Upper lobe of left lung (tissue), 6 donors: ENCODE results near the gene TRAF2. TPM values are rescaled to one million over a fixed set of nuclear protein-coding genes. Genes with fewer than 3 reads are reported as not detected.
A peak's percentile ranks its signal among the peaks of the same experiment; 100 is the strongest.
"Not testable (repeated sequence)": the region's sequence is repeated elsewhere in the genome, so short reads cannot be mapped to it uniquely, and the experiment has no call there.

Source experiments
- ATAC-seq, 2 donors: fragments of 200-7000 bp; cut with Tn5 transposase; one replicate each; pipeline ENCODE4 v1.9.1; 2022; ENCODE audit warnings: mild to moderate bottlenecking in 2 of 2, moderate library complexity in 2 of 2; ENCODE audit not compliant: low FRiP score in 2 of 2
- DNase-seq, 2 donors: peaks; one replicate each; pipeline ENCODE4 v3.0.0-alpha.2; 2019 to 2020
- H3K27ac ChIP-seq, 4 donors: fragments of 200-600 bp; sonication (generic); one replicate each; pipeline ENCODE4 v1.5.1; 2016 to 2019
- H3K27me3 ChIP-seq, 4 donors: fragments of 200-600 bp; sonication (generic); one replicate each; pipeline ENCODE4 v1.5.1; 2017 to 2019
- H3K36me3 ChIP-seq, 4 donors: fragments of 200-600 bp; sonication (generic); one replicate each; pipeline ENCODE4 v1.5.1; 2016 to 2019
- H3K4me1 ChIP-seq, 4 donors: fragments of 200-600 bp; sonication (generic); one replicate each; pipeline ENCODE4 v1.5.1; 2018 to 2019
- H3K4me3 ChIP-seq, 4 donors: fragments of 200-600 bp; sonication (generic); one replicate each; pipeline ENCODE4 v1.5.1; 2017 to 2019; ENCODE audit warnings: mild to moderate bottlenecking in 2 of 4, moderate library complexity in 1 of 4
- H3K9me3 ChIP-seq, 4 donors: fragments of 200-600 bp; sonication (generic); one replicate each; pipeline ENCODE4 v1.5.1; 2018 to 2019
- CTCF ChIP-seq, 6 experiments: fragments of 450-650 bp in 4 of 6; fragments of 200-600 bp in 2 of 6; sonication (generic) in 2 of 6; IDR thresholded peaks; one replicate each; pipeline ENCODE4 v1.5.1; 2016 to 2019; ENCODE audit warnings: antibody characterized with exemption in 6 of 6
- EP300 ChIP-seq, 4 donors: sonication (generic); formaldehyde crosslinking; IDR thresholded peaks; one replicate each; pipeline ENCODE4 v1.5.1; 2017; ENCODE audit warnings: antibody characterized with exemption in 4 of 4, control low read depth in 2 of 4
- POLR2A ChIP-seq, 4 donors: fragments of 450-650 bp; IDR thresholded peaks; one replicate each; pipeline ENCODE4 v1.5.1; 2016 to 2017; ENCODE audit warnings: antibody characterized with exemption in 4 of 4, mild to moderate bottlenecking in 2 of 4
- POLR2AphosphoS5 ChIP-seq, 2 donors: sonication (generic); formaldehyde crosslinking; IDR thresholded peaks; one replicate each; pipeline ENCODE4 v1.5.1; 2017; ENCODE audit warnings: antibody characterized with exemption in 2 of 2
- WGBS, 2 donors: methylation state at CpG; one replicate each; pipeline ENCODE4 v1.1.5; 2017 to 2018; 5-methylcytosine and 5-hydroxymethylcytosine counted together
- total RNA-seq, 6 donors: library from RNA; depleted of rRNA in 4 of 6; stranded (reverse); fragments of >200 nt in 4 of 6; gene quantifications; one replicate each; pipeline versions ENCODE4 v1.1.0 to v1.2.1, GENCODE V29; 2016 to 2021
- donor health status: DM: no; HTN: no; CAD: no; lungs with moderate emphysema.
- donor health status: DM: no; HTN: yes; CAD: no; lungs with severe emphysema.

Gene TRAF2
- total RNA-seq, 6 donors from 2014 or later: 10.6 to 20.8 (median 13.4) TPM

- Histone ChIP-seq H3K27me3 (no peaks in the 10 kb centered on the region), H3K27ac (no peak overlapping the region), H3K36me3 (no peaks in the 10 kb centered on the region), H3K4me1 (peaks cover 19 to 24% (median 21%) of the 10 kb centered on the region in 4 donors), H3K9me3 (no peaks in the 10 kb centered on the region), H3K4me3 (no peak overlapping the region)
- 84 to 91% methylated on average over 10 to 11 of the region's 11 CpGs for WGBS, 2 donors
- ATAC-seq: no peak
- no peak for TF ChIP-seq POLR2AphosphoS5 (IDR thresholded peaks at IDR 0.05)
- no peak for TF ChIP-seq POLR2A (IDR thresholded peaks at IDR 0.05)
- TF ChIP-seq EP300 (IDR thresholded peaks at IDR 0.05): no peak
- no peak for TF ChIP-seq CTCF (IDR thresholded peaks at IDR 0.05)
- no peak for DNase-seq
These were observed 5.7 kb upstream of the TRAF2 start for GRCh38 chr9:136880651-136881050.

DNA sequence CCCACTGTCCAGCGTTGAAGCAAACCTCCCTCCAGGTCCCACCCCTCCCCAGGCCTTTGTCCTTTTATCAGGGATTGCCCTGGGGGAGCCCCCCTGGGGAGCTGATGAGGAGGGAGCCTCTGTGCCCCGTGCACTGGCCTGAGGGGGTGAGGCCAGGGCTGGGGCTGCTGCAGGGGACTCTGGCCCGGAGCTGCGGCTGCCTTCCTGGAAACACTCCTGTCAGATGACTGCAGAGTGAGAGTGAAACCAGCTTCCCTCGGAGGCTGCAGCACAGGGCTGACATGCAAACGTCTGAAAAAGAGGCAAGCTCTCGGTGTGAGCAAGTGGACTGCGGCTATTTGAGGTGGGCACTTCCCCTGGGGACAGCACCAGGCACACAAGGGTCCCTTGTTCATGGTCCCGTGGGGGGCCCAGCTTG lies 4.6 kb upstream of the TRAF2 start:
- Histone ChIP-seq H3K4me1 (peaks cover 21 to 27% (median 24%) of the 10 kb centered on the region in 4 donors), H3K27me3 (no peaks in the 10 kb centered on the region), H3K27ac (peak overlapping the region; percentile 27 to 61 (median 37)), H3K9me3 (no peaks in the 10 kb centered on the region), H3K4me3 (peak overlapping the region in 3 of 4 donors; percentile 16 to 37 (median 31)), H3K36me3 (no peaks in the 10 kb centered on the region)
- WGBS, 2 donors: 7 to 14% methylated on average over 6 to 7 of the region's 9 CpGs
- DNase-seq (no peak), ATAC-seq (no peak)
- no peak for TF ChIP-seq POLR2AphosphoS5 (IDR thresholded peaks at IDR 0.05)
- no peak for TF ChIP-seq POLR2A (IDR thresholded peaks at IDR 0.05)
- TF ChIP-seq CTCF (IDR thresholded peaks at IDR 0.05): no peak
- no peak for TF ChIP-seq EP300 (IDR thresholded peaks at IDR 0.05)

- peak; percentile 25 to 38 for ATAC-seq
- H3K4me1 ChIP-seq: peaks cover 23 to 34% (median 28%) of the 10 kb centered on the region in 4 donors
- WGBS, 2 donors: 37 to 46% methylated on average over 7 to 17 of the region's 19 CpGs
- H3K36me3 ChIP-seq: no peaks in the 10 kb centered on the region
- DNase-seq: peak; percentile 70 to 71
- peak overlapping the region in 3 of 4 donors; percentile 16 to 37 (median 31) for H3K4me3 ChIP-seq
- H3K9me3 ChIP-seq: no peaks in the 10 kb centered on the region
- peak overlapping the region; percentile 30 to 61 (median 48) for H3K27ac ChIP-seq
- TF ChIP-seq POLR2AphosphoS5 (IDR thresholded peaks at IDR 0.05) (peak; percentile 42 to 43), EP300 (IDR thresholded peaks at IDR 0.05) (no peak), CTCF (IDR thresholded peaks at IDR 0.05) (peak in 1 of 6 experiments; percentile 9)
- H3K27me3 ChIP-seq: no peaks in the 10 kb centered on the region
These were observed 4.0 kb upstream of the TRAF2 start for GRCh38 chr9:136882109-136882946.

GRCh38 chr9:136882947-136883283 lies 3.4 kb upstream of the TRAF2 start:
- H3K4me1 ChIP-seq: peaks cover 29 to 40% (median 33%) of the 10 kb centered on the region in 4 donors
- not testable (repeated sequence) for H3K9me3 ChIP-seq, H3K36me3 ChIP-seq, H3K27me3 ChIP-seq, H3K4me3 ChIP-seq, DNase-seq, ATAC-seq
- peak overlapping the region; percentile 30 to 61 (median 48) for H3K27ac ChIP-seq
- 70 to 91% methylated on average over 9 of the region's 9 CpGs for WGBS, 2 donors
- peak in 1 of 2 donors; percentile 0 for TF ChIP-seq POLR2AphosphoS5 (IDR thresholded peaks at IDR 0.05)

DNA sequence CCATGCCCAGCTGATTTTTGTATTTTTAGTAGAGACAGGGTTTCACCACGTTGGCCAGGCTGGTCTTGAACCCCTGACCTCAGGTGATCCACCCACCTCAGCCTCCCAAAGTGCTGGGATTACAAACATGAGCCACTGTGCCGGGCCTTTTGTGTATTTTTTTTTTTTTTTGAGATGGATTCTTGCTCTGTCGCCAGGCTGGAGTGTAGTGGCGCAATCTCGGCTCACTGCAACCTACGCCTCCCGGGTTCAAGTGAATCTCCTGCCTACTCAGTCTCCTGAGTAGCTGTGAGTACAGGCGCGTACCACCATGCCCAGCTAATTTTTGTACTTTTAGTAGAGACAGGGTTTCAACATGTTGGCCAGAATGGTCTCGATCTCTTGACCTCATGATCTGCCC lies 2.6 kb upstream of the TRAF2 start:
- H3K4me1 ChIP-seq: peaks cover 30 to 47% (median 34%) of the 10 kb centered on the region in 4 donors
- not testable (repeated sequence) for H3K9me3 ChIP-seq, H3K4me3 ChIP-seq, H3K36me3 ChIP-seq, DNase-seq, H3K27ac ChIP-seq, ATAC-seq, H3K27me3 ChIP-seq
- WGBS, 2 donors: 58 to 79% methylated on average over 10 of the region's 10 CpGs
